Measurements from ENCODE around the gene CLIC5.

CLIC5 gene

GRCh38 chr6:46035242-46035641 is 19.6 kb upstream of the CLIC5 start:
- DNase-seq (ENCODE audit: low read depth, low spot score): no peak

- DNase-seq (ENCODE audit: low read depth, low spot score): no peak
Measured at GRCh38 chr6:46032110-46032998, 16.7 kb upstream of the CLIC5 start.

- no peak for DNase-seq (ENCODE audit: low read depth, low spot score)
Measured at GRCh38 chr6:46029602-46030001, 13.9 kb upstream of the CLIC5 start.

- DNase-seq (ENCODE audit: low read depth, low spot score): no peak
Measured at GRCh38 chr6:46026307-46026706, 10.6 kb upstream of the CLIC5 start.

- no peak for DNase-seq (ENCODE audit: low read depth, low spot score)
Measured at GRCh38 chr6:46025573-46025972, 9.9 kb upstream of the CLIC5 start.

- DNase-seq (ENCODE audit: low read depth, low spot score): no peak
Measured at GRCh38 chr6:46024124-46024769, 8.6 kb upstream of the CLIC5 start.

- no peak for DNase-seq (ENCODE audit: low read depth, low spot score)
Measured at GRCh38 chr6:46023216-46023915, 7.7 kb upstream of the CLIC5 start.

GRCh38 chr6:46022106-46022948 is 6.7 kb upstream of the CLIC5 start:
- no peak for DNase-seq (ENCODE audit: low read depth, low spot score)

GRCh38 chr6:46017726-46018125 is 2.1 kb upstream of the CLIC5 start:
- no peak for DNase-seq (ENCODE audit: low read depth, low spot score)

- no peak for DNase-seq (ENCODE audit: low read depth, low spot score)
Measured at GRCh38 chr6:46016063-46016608, 476 bp upstream of the CLIC5 start.

GRCh38 chr6:46014511-46015118 is 1.0 kb downstream of the CLIC5 start:
- no peak for DNase-seq (ENCODE audit: low read depth, low spot score)

GRCh38 chr6:46014046-46014445 is 1.6 kb downstream of the CLIC5 start:
- DNase-seq (ENCODE audit: low read depth, low spot score): no peak

- no peak for DNase-seq (ENCODE audit: low read depth, low spot score)
Measured at GRCh38 chr6:46013639-46014038, 2.0 kb downstream of the CLIC5 start.

GRCh38 chr6:46012834-46013233 is 2.8 kb downstream of the CLIC5 start:
- DNase-seq (ENCODE audit: low read depth, low spot score): no peak

GRCh38 chr6:46011188-46012085 is 4.2 kb downstream of the CLIC5 start:
- no peak for DNase-seq (ENCODE audit: low read depth, low spot score)

- DNase-seq (ENCODE audit: low read depth, low spot score): no peak
Measured at GRCh38 chr6:46010771-46011170, 4.9 kb downstream of the CLIC5 start.

- no peak for DNase-seq (ENCODE audit: low read depth, low spot score)
Measured at GRCh38 chr6:46010270-46010669, 5.4 kb downstream of the CLIC5 start.

- DNase-seq (ENCODE audit: low read depth, low spot score): no peak
Measured at GRCh38 chr6:46002264-46002663, 13.4 kb downstream of the CLIC5 start.

GRCh38 chr6:46000905-46001304 is 14.8 kb downstream of the CLIC5 start:
- DNase-seq (ENCODE audit: low read depth, low spot score): no peak

GRCh38 chr6:45998524-45998923 is 17.1 kb downstream of the CLIC5 start:
- no peak for DNase-seq (ENCODE audit: low read depth, low spot score)
